Sigmoid colon (tissue), 7 donors: Measurements from ENCODE around the gene DNPH1. TPM values are rescaled to one million over a fixed set of nuclear protein-coding genes. Genes with fewer than 3 reads are reported as not detected.

Experiments used
- DNase-seq: peaks from one replicate; pipeline ENCODE4 v3.0.0-alpha.2; 2019
- H3K27ac ChIP-seq, 4 donors: fragments of 200-600 bp; sonication (generic); one replicate each; pipeline ENCODE4 v1.5.1; 2016 to 2019; ENCODE audit warnings: mild to moderate bottlenecking in 1 of 4
- H3K27me3 ChIP-seq, 3 donors: fragments of 200-600 bp; sonication (generic); one replicate each; pipeline ENCODE4 v1.5.1; 2019; ENCODE audit warnings: mild to moderate bottlenecking in 1 of 3
- H3K36me3 ChIP-seq, 4 donors: fragments of 200-600 bp; sonication (generic); one replicate each; pipeline ENCODE4 v1.5.1; 2016 to 2019
- H3K4me1 ChIP-seq, 4 donors: fragments of 200-600 bp; sonication (generic); one replicate each; pipeline ENCODE4 v1.5.1; 2017 to 2019
- H3K4me3 ChIP-seq, 4 donors: fragments of 200-600 bp; sonication (generic); one replicate each; pipeline ENCODE4 v1.5.1; 2017 to 2019; ENCODE audit warnings: mild to moderate bottlenecking in 2 of 4, moderate library complexity in 1 of 4
- H3K9me3 ChIP-seq, 4 donors: fragments of 200-600 bp in 3 of 4; sonication (generic) in 3 of 4; one replicate each; pipeline versions ENCODE4 v1.5.1 to v1.6.1; 2013 to 2019
- CTCF ChIP-seq, 4 experiments: fragments of 450-650 bp in 3 of 4; fragments of 200-600 bp in 1 of 4; IDR thresholded peaks; one replicate each; pipeline ENCODE4 v1.5.1; 2016 to 2019; ENCODE audit warnings: antibody characterized with exemption in 4 of 4, mild to moderate bottlenecking in 3 of 4, moderate library complexity in 2 of 4
- EP300 ChIP-seq, 4 donors: sonication (generic); formaldehyde crosslinking; IDR thresholded peaks; one replicate each; pipeline ENCODE4 v1.6.1; 2017; ENCODE audit warnings: antibody characterized with exemption in 4 of 4
- POLR2A ChIP-seq, 2 donors: fragments of 450-650 bp; IDR thresholded peaks; one replicate each; pipeline ENCODE4 v1.6.1; 2016; ENCODE audit warnings: antibody characterized with exemption in 2 of 2, mild to moderate bottlenecking in 2 of 2, moderate library complexity in 2 of 2
- POLR2AphosphoS5 ChIP-seq, 4 donors: sonication (generic); formaldehyde crosslinking; IDR thresholded peaks; one replicate each; pipeline ENCODE4 v1.6.1; 2017; ENCODE audit warnings: antibody characterized with exemption in 4 of 4
- WGBS, 2 donors: extraction: QIAGEN DNeasy Blood & Tissue Kit; methylation state at CpG; one replicate each; pipeline ENCODE4 v1.1.7; 2013; 5-methylcytosine and 5-hydroxymethylcytosine counted together
- intact Hi-C: fragments of 100-400 bp; cut with DNase I; formaldehyde crosslinking; loops from one replicate; pipeline ENCODE4 v1.15.1; 2023
- polyA plus RNA-seq, 3 donors: library from polyadenylated mRNA; stranded (reverse); fragments of 200-250 nt; gene quantifications; one replicate each; pipeline ENCODE4 v1.2.3, GENCODE V29; 2013
- total RNA-seq, 4 donors: library from RNA; depleted of rRNA; stranded (reverse); fragments of >200 nt; gene quantifications; one replicate each; pipeline ENCODE4 v1.1.0, GENCODE V29; 2016
- donor health status: healthy with polysubstance abuse.
- donor health status: Bipolar disorder and iron deficiency.
- donor health status: healthy.

DNPH1 gene
- total and polyA plus RNA-seq, 7 donors: 32.1 to 188 (median 96.0) TPM

DNA sequence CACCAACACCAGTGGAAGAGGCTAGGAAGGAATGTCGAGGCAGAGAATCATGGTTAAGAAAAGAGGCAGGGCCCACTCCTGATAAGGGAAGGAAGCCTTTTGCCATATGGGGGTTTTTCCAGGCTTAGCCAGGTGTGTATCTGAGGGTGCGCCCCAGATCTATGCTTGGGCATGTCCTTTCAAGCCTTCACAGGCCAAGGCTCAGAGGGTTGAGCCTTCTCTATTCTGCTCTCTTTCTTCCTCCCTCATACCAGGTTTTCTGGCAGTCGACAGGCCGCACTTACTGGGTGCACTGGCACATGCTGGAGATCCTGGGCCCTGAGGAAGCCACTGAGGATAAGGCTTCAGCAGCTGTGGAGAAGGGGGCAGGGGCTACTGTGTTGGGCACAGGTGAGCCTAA, 42.6 kb downstream of the DNPH1 start:
- WGBS, 2 donors: 97 to 98% methylated on average over 4 of the region's 4 CpGs
- Histone ChIP-seq H3K4me1 (peaks cover 0 to 22% (median 9%) of the 10 kb centered on the region in 4 donors), H3K36me3 (peaks cover 0 to 64% (median 20%) of the 10 kb centered on the region in 4 donors), H3K4me3 (no peak overlapping the region), H3K9me3 (no peaks in the 10 kb centered on the region), H3K27ac (no peak overlapping the region), H3K27me3 (no peaks in the 10 kb centered on the region)
- intact Hi-C loops: no loop called here
- TF ChIP-seq POLR2A (IDR thresholded peaks at IDR 0.05) (no peak), POLR2AphosphoS5 (IDR thresholded peaks at IDR 0.05) (no peak), CTCF (IDR thresholded peaks at IDR 0.05) (no peak), EP300 (IDR thresholded peaks at IDR 0.05) (no peak)
- peak; percentile 30 for DNase-seq

- WGBS, 2 donors: 97% methylated on average over 14 of the region's 14 CpGs
- Histone ChIP-seq H3K36me3 (peaks cover 0 to 63% (median 20%) of the 10 kb centered on the region in 4 donors), H3K9me3 (no peaks in the 10 kb centered on the region), H3K27me3 (no peaks in the 10 kb centered on the region), H3K4me3 (no peak overlapping the region), H3K27ac (no peak overlapping the region), H3K4me1 (peaks cover 0 to 29% (median 14%) of the 10 kb centered on the region in 4 donors)
- DNase-seq: peak; percentile 41
- TF ChIP-seq POLR2AphosphoS5 (IDR thresholded peaks at IDR 0.05) (no peak), EP300 (IDR thresholded peaks at IDR 0.05) (no peak), POLR2A (IDR thresholded peaks at IDR 0.05) (no peak), CTCF (IDR thresholded peaks at IDR 0.05) (no peak)
- intact Hi-C loops: no loop called here
Measured at GRCh38 chr6:43186019-43186418, 43.3 kb downstream of the DNPH1 start.

DNA sequence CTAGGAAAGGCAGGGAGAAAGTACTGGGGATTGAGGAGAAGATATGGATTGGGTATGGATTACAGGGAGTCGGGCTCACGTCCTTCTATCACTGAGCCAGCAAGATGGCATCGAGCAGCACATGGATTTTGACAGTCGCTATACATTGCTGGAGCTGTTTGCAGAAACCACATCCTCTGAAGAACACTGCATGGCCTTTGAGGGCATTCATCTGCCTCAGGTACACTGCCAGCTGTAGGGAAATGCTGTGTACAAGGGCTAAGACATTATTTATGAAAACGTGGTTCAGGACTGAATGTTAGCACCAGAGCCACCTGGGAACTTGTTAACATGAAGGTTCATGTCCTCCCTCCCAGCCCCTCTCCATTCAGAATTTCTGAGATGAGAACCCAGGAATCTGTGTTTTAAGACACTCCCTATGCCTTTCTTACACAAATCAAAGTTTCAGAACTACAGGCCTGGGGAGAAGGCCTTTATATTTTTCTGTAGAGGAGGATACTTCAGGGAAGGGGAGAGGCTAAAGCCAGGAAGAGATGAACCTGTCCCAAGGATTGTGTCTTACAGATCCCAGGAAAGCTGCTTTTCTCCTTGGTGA, 43.8 kb downstream of the DNPH1 start:
- peak; percentile 2 for DNase-seq
- H3K27ac ChIP-seq: no peak overlapping the region
- 77 to 84% methylated on average over 5 of the region's 5 CpGs for WGBS, 2 donors
- no peaks in the 10 kb centered on the region for H3K9me3 ChIP-seq
- intact Hi-C loops: no loop called here
- H3K36me3 ChIP-seq: peaks cover 0 to 62% (median 20%) of the 10 kb centered on the region in 4 donors
- H3K27me3 ChIP-seq: no peaks in the 10 kb centered on the region
- no peak overlapping the region for H3K4me3 ChIP-seq
- H3K4me1 ChIP-seq: peaks cover 0 to 31% (median 14%) of the 10 kb centered on the region in 4 donors
- TF ChIP-seq EP300 (IDR thresholded peaks at IDR 0.05) (no peak), CTCF (IDR thresholded peaks at IDR 0.05) (no peak), POLR2AphosphoS5 (IDR thresholded peaks at IDR 0.05) (no peak), POLR2A (IDR thresholded peaks at IDR 0.05) (no peak)

DNA sequence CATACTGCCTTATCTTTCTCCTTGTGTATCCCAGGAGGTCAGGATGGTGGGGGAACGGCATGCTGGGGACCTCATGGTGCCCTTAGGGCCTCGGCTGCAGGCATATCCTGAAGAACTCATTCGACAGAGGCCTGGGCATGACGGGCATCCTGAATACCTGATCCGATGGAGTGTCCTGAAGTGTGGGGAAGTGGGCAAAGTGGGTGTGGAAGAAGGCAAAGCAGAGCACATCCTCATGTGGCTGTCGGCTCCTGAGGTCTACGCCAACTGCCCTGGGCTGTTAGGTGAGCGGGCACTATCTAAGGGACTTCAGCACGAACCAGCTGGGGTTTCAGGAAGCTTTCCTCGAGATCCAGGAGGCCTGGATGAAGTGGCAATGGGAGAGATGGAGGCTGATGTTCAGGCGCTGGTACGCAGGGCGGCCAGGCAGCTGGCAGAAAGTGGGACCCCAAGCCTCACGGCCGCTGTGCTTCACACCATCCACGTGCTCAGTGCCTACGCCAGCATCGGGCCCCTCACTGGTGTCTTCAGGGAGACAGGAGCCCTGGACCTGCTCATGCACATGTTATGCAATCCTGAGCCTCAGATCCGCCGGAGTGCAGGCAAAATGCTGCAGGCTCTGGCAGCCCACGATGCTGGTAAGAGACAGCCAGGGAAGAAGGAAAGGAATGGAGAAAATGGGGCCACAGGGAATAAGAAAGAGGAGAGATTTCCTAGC, 44.9 kb downstream of the DNPH1 start:
- peaks cover 7 to 63% (median 28%) of the 10 kb centered on the region in 4 donors for H3K36me3 ChIP-seq
- H3K9me3 ChIP-seq: no peaks in the 10 kb centered on the region

More for the DNA sequence above, 44.9 kb downstream of the DNPH1 start:
- intact Hi-C loops: no loop called here
- Histone ChIP-seq H3K4me1 (peaks cover 0 to 31% (median 14%) of the 10 kb centered on the region in 4 donors), H3K4me3 (no peak overlapping the region), H3K27me3 (no peaks in the 10 kb centered on the region), H3K27ac (no peak overlapping the region)
- TF ChIP-seq CTCF (IDR thresholded peaks at IDR 0.05): no peak
- WGBS, 2 donors: 96% methylated on average over 21 of the region's 21 CpGs
- peak; percentile 57 for DNase-seq
